Raji (cell line): ENCODE data around the gene KIFC3.

Experiments used
- POLR2A ChIP-seq: IDR thresholded peaks from 2 replicates; pipeline ENCODE4 v1.6.1; 2011; ENCODE audit warnings: low read depth, low read length, control low read depth; ENCODE audit not compliant: insufficient read depth

The KIFC3 gene

DNA sequence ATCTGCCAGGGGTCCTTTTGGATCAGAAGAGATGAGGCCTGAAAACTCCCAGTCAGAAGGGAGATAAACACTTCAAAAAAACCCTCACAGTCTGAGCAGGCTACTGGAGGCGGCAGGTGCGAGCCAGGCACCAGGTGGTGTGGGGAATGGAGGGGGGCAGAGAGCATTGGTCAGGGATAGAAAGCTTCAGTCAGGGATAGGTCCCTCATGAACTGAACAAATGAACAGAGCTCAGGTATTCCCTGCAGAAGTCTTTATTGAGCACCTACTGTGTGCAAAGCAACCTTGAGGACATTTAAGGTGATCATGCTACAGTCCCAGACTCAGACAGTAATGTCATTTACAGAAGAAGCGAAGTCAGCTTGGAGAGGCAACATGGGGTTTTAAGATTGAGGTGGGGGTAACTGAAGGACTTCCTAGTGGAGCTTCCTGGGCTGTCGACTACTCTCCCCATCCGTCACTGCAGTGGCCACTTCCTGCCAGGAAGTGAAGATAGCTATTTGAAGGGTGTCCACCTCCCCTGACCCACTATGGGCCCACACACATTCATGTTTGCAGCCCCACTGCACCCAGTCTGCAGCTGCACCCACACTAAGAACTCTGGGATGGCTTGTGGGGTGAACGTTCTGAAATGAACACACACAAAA lies 3.2 kb downstream of the KIFC3 start:
- TF ChIP-seq POLR2A, result no peak

DNA sequence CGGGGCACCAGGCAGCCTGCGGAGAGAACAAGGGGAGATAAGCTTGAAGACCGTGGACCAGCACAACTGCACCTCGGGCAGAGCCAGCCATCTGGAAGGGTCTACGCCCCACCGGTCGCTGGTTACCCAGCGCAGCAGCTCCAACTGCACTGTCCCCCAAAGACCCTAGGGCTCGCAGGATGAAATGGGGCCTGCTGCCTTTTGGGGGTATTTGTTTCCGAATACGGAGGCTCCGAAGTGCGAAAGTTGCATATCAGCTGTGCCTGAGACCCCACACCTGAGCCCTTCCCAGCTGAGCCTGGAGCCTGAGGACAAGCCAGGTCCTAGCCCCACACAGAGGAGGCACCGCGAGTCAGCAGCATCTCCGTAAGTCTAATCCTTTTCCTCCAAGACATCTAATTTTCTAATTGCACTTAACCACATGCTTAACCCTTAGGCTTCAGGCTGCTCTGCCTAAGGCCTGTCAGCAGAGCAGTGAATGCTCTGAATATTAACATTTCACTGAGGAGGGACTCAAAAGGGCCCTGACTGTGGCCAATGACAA lies 4.0 kb downstream of the KIFC3 start:
- TF ChIP-seq POLR2A, result no peak

DNA sequence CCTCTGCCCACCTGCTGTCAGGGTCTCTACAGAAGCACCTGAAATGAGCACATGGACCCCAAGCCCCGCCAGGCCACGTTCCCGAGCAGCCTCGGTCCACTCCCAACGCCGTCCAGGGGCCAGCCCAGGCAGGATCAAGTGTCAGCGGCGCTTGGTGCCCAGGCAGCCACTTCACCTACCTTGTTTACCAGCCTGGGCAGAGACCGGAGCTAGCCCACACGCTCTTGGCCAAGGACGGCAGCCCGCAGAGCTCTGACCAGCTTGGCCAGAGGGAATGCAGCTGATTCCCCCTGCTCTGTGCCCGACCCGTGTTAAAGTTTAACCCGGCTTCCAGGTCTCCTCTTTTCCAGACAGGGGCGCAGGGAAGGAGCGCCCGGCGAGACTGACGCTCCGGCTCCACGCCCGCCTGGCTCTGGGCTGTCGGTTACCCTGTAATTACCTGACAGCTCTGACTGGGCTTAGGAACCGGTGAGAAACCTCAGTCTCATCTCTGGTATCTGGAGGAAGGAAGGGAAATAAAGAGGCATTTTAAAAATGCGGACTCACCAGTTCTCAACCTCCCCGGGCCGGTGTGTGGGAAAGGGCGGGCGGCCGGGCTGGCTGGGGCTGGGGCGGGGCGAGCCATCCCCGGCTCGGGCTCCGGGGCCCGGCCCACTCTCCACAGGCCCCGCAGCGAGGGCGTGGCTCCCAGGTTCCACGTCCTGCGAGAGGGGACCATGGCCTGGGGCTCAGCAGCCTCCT lies 4.6 kb downstream of the KIFC3 start:
- no peak for TF ChIP-seq POLR2A

DNA sequence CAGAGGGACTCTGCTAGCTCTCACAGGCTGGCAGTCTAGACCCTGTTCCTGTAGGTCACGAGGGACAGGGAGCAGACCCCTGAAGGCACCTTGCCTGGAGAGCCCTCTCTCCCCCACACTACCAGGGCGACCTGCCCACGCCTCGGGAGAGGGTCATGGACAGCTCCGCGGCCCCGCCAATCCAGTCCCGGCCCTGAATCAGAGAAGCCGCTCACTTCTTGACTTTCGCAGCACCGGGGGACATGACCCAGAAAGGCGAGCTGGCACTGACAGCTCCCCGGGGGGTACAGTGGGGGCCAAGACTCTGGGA lies 5.1 kb downstream of the KIFC3 start:
- TF ChIP-seq POLR2A, result no peak

GRCh38 chr16:57795431-57795878 lies 6.8 kb downstream of the KIFC3 start:
- TF ChIP-seq POLR2A, result no peak

- TF ChIP-seq POLR2A, result no peak
Measured at GRCh38 chr16:57794849-57795430, 7.4 kb downstream of the KIFC3 start.

DNA sequence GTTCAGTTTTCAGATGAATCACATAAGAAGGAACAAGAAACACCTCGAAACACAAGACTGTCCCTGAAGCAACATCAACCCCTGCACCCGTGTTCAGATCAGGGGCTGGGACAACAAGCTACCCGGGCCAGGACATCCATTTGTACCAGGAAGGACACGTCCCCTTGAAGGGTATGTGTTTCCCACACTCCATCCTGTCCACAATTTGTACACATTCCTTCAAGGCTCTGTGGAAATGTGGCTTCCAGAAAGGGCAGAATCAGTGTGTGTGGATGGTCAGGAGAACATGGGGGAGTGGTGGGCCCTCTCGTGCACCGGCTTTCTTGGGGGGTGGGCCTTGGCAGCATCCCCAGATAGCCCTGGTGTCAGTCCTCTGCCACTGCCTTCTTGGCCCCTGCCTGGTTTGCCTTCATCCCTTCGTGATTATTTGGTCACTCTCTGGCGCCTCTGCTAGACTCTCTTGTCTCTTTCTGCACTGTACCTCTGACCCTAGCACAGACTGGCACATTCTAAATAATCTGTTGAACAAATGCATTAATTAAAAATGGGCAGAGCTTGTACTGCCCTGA lies 10.3 kb downstream of the KIFC3 start:
- TF ChIP-seq POLR2A, result no peak

DNA sequence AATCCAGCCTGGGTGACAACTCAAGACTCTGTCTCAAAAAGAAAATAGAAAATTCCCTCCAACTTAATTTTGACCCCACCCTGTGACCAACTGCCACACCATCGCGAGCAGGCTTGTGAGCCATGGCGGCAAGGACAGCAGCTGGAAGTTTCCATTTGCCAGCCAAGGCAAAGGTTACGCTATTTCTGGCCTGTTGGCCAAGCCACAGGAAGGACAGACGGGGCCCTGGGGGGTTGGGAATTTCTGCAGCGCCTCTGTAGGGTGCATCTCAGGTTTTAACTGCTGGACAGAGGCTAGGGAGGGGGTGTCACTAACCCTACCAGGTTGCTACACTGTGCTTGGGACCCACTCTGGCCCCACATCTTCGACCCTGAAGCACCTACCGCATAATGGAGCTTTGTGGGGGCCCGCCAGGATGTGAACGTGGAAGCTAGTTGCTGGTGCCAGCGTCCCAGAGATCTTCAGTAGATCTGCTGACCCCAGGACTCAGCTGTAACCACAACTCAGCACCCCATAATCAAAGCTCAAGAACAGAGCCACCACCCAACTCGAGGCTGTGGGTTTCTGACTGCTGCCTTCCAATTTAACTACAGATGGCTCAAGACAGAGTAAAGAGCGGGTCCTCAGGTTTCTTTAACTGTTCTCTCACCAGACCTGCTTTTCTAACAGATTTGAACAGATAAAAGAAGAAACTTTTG lies 10.9 kb downstream of the KIFC3 start:
- TF ChIP-seq POLR2A, result no peak

GRCh38 chr16:57788951-57789350 lies 13.3 kb downstream of the KIFC3 start:
- no peak for TF ChIP-seq POLR2A

DNA sequence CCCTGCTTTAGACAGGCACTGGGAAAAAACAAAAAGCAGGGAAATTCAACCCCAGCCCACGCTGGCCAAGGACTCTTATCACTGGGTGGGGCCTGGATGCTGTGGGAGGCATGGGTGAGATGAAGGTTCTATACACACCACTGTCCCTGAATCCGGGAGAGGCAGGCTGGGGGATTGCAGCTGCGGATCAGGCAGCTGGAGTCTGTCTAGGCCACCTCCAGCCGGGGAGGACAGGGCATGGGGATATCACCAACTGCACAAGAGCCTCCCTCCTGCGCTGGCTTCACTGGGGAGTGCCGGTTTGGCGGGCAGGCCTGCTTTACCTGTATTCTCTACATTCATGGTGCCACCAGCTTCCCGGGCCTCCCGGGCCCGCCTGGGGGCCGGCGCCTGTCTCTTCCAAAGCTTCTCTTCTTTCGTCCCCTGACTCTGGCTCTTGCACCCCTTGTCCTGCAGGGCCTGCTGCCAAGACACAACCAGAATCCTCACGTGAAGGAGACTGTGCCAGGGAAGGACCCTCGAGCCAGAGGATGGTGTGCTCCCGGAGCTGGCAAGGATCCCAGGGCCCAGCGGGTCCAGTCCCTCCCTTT lies 13.9 kb downstream of the KIFC3 start:
- TF ChIP-seq POLR2A, result no peak

DNA sequence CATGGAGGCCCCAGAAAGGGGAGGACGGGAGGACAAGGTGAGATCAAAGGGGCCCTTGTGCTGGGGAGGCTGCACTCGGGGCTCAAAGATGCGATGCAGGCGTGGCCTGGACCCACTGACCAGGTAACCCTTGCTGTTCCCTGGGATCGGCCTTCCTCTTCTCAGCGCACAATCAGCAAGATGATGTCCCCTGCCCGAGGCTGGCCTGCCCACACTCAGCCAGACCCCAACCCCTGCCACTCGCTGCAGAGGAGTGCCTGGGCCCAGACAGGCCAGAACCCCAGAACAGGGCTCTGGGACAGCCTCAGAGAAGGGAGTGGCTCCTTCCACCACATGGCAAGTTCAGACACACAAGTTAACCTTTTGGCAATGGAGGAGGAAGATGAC lies 14.8 kb downstream of the KIFC3 start:
- TF ChIP-seq POLR2A, result no peak

DNA sequence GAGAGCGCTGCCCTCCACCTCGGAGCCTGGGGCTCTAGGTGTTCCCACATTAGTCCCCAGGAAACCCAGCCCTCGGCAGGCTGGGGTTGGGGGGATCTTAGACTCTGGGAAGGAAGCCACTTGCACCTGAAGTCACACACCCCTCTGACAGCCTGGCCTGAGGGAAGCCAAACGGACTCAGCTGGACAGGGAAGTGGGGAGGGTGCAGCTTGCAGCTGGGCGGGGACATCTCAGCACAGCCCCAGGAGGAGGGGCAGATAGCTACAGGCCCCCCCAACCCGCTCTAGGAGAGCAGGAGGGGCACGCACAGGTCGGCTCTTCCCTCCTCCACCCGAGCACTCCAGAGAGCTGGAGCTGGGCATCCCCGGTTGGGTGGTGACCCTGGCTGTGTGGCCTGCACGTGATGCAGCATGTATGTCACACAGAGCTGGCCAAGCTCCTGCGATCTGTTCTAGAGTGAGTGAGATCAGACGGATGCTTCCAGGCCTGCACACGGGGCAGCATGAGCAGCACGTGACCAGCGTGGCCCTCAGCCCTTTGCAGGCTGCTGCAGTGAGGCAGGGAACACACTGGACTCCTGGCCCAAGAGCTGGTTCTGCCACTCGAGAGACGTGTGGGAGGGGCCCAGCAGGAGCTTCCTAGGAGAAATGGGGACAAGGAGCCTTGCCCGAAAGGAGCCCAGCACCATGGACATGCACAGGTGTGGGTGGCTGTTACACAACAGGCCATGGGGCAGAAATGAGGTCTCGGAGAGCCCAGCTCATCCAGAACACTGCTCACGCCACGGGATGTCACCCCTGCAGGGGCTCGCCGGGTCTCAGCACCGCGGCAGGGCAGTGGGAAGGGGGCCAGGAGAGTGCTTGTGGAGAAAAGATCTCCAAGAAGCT lies 15.4 kb downstream of the KIFC3 start:
- TF ChIP-seq POLR2A, result no peak

DNA sequence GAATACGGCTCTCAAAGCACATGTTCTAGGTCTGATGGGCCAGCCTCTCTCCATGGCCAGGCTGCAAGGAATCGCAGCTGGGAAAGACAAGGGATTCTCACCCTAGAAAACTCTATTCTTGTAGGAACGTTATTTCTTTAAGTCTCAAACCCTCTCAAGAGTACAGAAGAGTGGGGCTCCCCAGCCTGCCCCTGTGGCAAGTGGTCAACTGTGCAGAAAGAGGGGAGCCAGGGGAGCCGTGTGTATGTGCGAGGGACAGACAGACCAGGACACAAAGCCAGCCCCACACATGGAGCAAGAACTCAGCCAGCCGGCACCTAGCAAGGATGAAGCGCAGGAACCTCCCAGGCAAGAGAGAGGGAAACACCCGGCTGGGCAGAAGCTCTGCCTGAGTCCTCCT lies 16.4 kb downstream of the KIFC3 start:
- no peak for TF ChIP-seq POLR2A

GRCh38 chr16:57785385-57785784 lies 16.9 kb downstream of the KIFC3 start:
- no peak for TF ChIP-seq POLR2A
